ENCODE measurements around the gene MMP26. TPM values are rescaled to one million over a fixed set of nuclear protein-coding genes. Genes with fewer than 3 reads are reported as not detected.

MMP26 gene
- total RNA-seq = not detected
- polyA plus RNA-seq = not detected

GRCh38 chr11:4704054-4704789 is at the start of gene MMP26:
MMP26 (plus strand) TSS chr11:4704784.
- DNase-seq = no peak
- Histone ChIP-seq H3K36me3 (no peaks in the 10 kb centered on the region), H3K27ac (peak within 1 kb of the TSS in 3 of 4 donors; percentile 6 to 44 (median 11)), H3K4me3 (no peak within 1 kb of the TSS), H3K9me3 (no peaks in the 10 kb centered on the region), H3K4me1 (peaks cover 0 to 32% (median 12%) of the 10 kb centered on the region in 4 donors), H3K27me3 (no peaks in the 10 kb centered on the region)
- WGBS, 2 donors = 14 to 41% methylated on average over 5 of the region's 5 CpGs
- intact Hi-C loops (cut with DNase I) = loop anchor here (10.0 kb wide), 1 partner anchor 121 kb away; the partner anchor contains the start of gene OR51F2
- TF ChIP-seq POLR2AphosphoS5 (IDR thresholded peaks at IDR 0.05) (no peak), EP300 (IDR thresholded peaks at IDR 0.05) (no peak), POLR2A (IDR thresholded peaks at IDR 0.05) (no peak)
- TF ChIP-seq, protein P1, sequence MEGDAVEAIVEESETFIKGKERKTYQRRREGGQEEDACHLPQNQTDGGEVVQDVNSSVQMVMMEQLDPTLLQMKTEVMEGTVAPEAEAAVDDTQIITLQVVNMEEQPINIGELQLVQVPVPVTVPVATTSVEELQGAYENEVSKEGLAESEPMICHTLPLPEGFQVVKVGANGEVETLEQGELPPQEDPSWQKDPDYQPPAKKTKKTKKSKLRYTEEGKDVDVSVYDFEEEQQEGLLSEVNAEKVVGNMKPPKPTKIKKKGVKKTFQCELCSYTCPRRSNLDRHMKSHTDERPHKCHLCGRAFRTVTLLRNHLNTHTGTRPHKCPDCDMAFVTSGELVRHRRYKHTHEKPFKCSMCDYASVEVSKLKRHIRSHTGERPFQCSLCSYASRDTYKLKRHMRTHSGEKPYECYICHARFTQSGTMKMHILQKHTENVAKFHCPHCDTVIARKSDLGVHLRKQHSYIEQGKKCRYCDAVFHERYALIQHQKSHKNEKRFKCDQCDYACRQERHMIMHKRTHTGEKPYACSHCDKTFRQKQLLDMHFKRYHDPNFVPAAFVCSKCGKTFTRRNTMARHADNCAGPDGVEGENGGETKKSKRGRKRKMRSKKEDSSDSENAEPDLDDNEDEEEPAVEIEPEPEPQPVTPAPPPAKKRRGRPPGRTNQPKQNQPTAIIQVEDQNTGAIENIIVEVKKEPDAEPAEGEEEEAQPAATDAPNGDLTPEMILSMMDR (IDR thresholded peaks at IDR 0.05) = no peak

- H3K4me3 ChIP-seq = no peak overlapping the region
These were observed 45.7 kb upstream of the MMP26 start for GRCh38 chr11:4658629-4659445.

GRCh38 chr11:4662876-4663275 is 41.7 kb upstream of the MMP26 start:
- whole genome bisulfite sequencing, 2 donors = 73 to 75% methylated on average over 6 of the region's 6 CpGs
- TF ChIP-seq POLR2AphosphoS5 (IDR thresholded peaks at IDR 0.05) = no peak
- TF ChIP-seq, protein P1 (IDR thresholded peaks at IDR 0.05) = no peak
- no peak for TF ChIP-seq POLR2A (IDR thresholded peaks at IDR 0.05)
- no peak for TF ChIP-seq EP300 (IDR thresholded peaks at IDR 0.05)

More at GRCh38 chr11:4658629-4659445, 45.7 kb upstream of the MMP26 start:
- TF ChIP-seq, protein P1 (IDR thresholded peaks at IDR 0.05) = no peak
- TF ChIP-seq EP300 (IDR thresholded peaks at IDR 0.05) (no peak), POLR2A (IDR thresholded peaks at IDR 0.05) (no peak), POLR2AphosphoS5 (IDR thresholded peaks at IDR 0.05) (no peak)
- Histone ChIP-seq H3K9me3 (no peaks in the 10 kb centered on the region), H3K27me3 (no peaks in the 10 kb centered on the region), H3K36me3 (no peaks in the 10 kb centered on the region), H3K27ac (no peak overlapping the region), H3K4me1 (no peaks in the 10 kb centered on the region)
- 64 to 86% methylated on average over 5 of the region's 5 CpGs for WGBS, 2 donors
- intact Hi-C loops (cut with DNase I) = no loop called here
- no peak for DNase-seq

GRCh38 chr11:4664183-4664582 is 40.4 kb upstream of the MMP26 start:
- Histone ChIP-seq H3K4me1 (no peaks in the 10 kb centered on the region), H3K4me3 (no peak overlapping the region), H3K36me3 (no peaks in the 10 kb centered on the region), H3K27ac (no peak overlapping the region), H3K27me3 (no peaks in the 10 kb centered on the region), H3K9me3 (no peaks in the 10 kb centered on the region)
- intact Hi-C loops (cut with DNase I) = no loop called here
- no peak for DNase-seq
- no peak for TF ChIP-seq EP300 (IDR thresholded peaks at IDR 0.05)
- 89 to 92% methylated on average over 3 of the region's 3 CpGs for WGBS, 2 donors

More at GRCh38 chr11:4662876-4663275, 41.7 kb upstream of the MMP26 start:
- no peaks in the 10 kb centered on the region for H3K9me3 ChIP-seq
- no peak for DNase-seq
- intact Hi-C loops (cut with DNase I) = no loop called here
- H3K27ac ChIP-seq = no peak overlapping the region
- no peaks in the 10 kb centered on the region for H3K36me3 ChIP-seq
- H3K4me1 ChIP-seq = no peaks in the 10 kb centered on the region
- no peak overlapping the region for H3K4me3 ChIP-seq
- H3K27me3 ChIP-seq = no peaks in the 10 kb centered on the region

DNA sequence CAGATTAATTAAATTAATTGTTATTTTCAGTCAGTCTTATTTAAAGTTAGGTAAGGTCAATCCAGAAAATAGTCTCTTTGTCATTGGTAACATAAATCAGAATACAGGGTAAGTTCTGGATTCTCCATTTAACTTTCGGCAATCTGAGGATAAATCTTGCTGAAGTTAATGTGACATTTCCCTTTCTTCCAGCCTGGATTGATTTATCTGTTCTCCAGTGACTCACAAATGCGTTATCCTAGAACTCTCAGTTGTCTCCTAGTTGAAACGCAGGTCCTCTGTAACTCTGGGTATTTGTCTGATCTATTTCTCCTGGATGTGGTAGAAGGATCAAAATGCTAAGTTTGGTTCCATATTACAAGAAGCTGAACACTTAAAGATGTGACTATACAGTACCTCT is 39.8 kb upstream of the MMP26 start:
- DNase-seq = no peak

More for the DNA sequence above, 39.8 kb upstream of the MMP26 start:
- H3K27me3 ChIP-seq = no peaks in the 10 kb centered on the region
- intact Hi-C loops (cut with DNase I) = no loop called here
- no peak overlapping the region for H3K27ac ChIP-seq
- H3K4me3 ChIP-seq = no peak overlapping the region
- H3K4me1 ChIP-seq = no peaks in the 10 kb centered on the region
- TF ChIP-seq POLR2A (IDR thresholded peaks at IDR 0.05) = no peak
- no peak for TF ChIP-seq EP300 (IDR thresholded peaks at IDR 0.05)
- no peaks in the 10 kb centered on the region for H3K36me3 ChIP-seq
- no peaks in the 10 kb centered on the region for H3K9me3 ChIP-seq
- WGBS, 2 donors = 75 to 79% methylated on average over 3 of the region's 3 CpGs

All from sigmoid colon (tissue), 7 donors.